A673 (cell line): ENCODE results near the gene PRKG1. TPM values are rescaled to one million over a fixed set of nuclear protein-coding genes. Genes with fewer than 3 reads are reported as not detected.

Experiments used
- BruUV-seq: library from RNA; stranded (reverse); fragments of 400-500 nt; replicated peaks from 2 replicates; lab custom pipeline; 2021; lab: Mats Ljungman, UMichigan
- CTCF ChIA-PET: fragments of 300-600 bp; sonication (Branson Sonifier 250); formaldehyde crosslinking; loops from one replicate; lab custom pipeline; 2022; ENCODE audit warnings: antibody characterized with exemption; lab: Charles Lee
- POLR2A ChIA-PET: fragments of 300-600 bp; sonication (Branson Sonifier 250); formaldehyde crosslinking; loops from one replicate; lab custom pipeline; 2022; ENCODE audit warnings: antibody characterized with exemption; ENCODE audit not compliant: low non-redundant PET; lab: Charles Lee
- DNase-seq: peaks from one replicate; pipeline ENCODE4 v3.0.0-alpha.2; 2015; ENCODE audit warnings: low spot score
- H3K27ac ChIP-seq: fragments of 200-600 bp; sonication (generic); 2 replicates; pipeline ENCODE4 v1.5.1; 2016; ENCODE audit warnings: mixed run types, low read depth, mild to moderate bottlenecking, mixed read lengths, antibody characterized with exemption, low read length; ENCODE audit not compliant: poor library complexity, severe bottlenecking
- H3K27me3 ChIP-seq: fragments of 200-600 bp; sonication (generic); replicated peaks from 2 replicates; pipeline ENCODE4 v1.6.1; 2017; ENCODE audit warnings: mixed run types, low read depth, mild to moderate bottlenecking, mixed read lengths, antibody characterized with exemption, low read length; ENCODE audit not compliant: insufficient read depth, poor library complexity
- H3K36me3 ChIP-seq: fragments of 200-600 bp; sonication (generic); 2 replicates; pipeline ENCODE4 v1.6.1; 2016; ENCODE audit warnings: mixed run types, mild to moderate bottlenecking, mixed read lengths, antibody characterized with exemption, low read length; ENCODE audit not compliant: insufficient read depth, poor library complexity, severe bottlenecking
- H3K4me1 ChIP-seq: fragments of 200-600 bp; sonication (generic); 2 replicates; pipeline ENCODE4 v1.6.1; 2017; ENCODE audit warnings: mixed run types, mild to moderate bottlenecking, mixed read lengths, antibody characterized with exemption, low read length; ENCODE audit not compliant: insufficient read depth, poor library complexity, severe bottlenecking
- H3K4me3 ChIP-seq: fragments of 200-600 bp; sonication (generic); 2 replicates; pipeline ENCODE4 v1.5.1; 2016; ENCODE audit warnings: low read depth, mixed run types, mild to moderate bottlenecking, mixed read lengths, low read length; ENCODE audit not compliant: poor library complexity, severe bottlenecking
- H3K9me3 ChIP-seq: fragments of 200-600 bp; sonication (generic); 2 replicates; pipeline ENCODE4 v1.6.1; 2016; ENCODE audit warnings: mixed run types, low read depth, mild to moderate bottlenecking, mixed read lengths, antibody characterized with exemption, low read length; ENCODE audit not compliant: poor library complexity, severe bottlenecking
- CTCF ChIP-seq: fragments of 300-800, 200-600 bp; sonication (generic); conservative IDR thresholded peaks from 2 replicates; pipeline ENCODE4 v1.5.1; 2017; ENCODE audit warnings: low read depth, mild to moderate bottlenecking, antibody characterized with exemption, low read length, moderate library complexity, mixed read lengths
- EZH2 ChIP-seq: fragments of 200-600 bp; sonication (generic); IDR thresholded peaks from 2 replicates; pipeline ENCODE4 v1.6.1; 2017; ENCODE audit warnings: borderline replicate concordance, low read depth, mild to moderate bottlenecking, mixed read lengths, antibody characterized with exemption, low read length; ENCODE audit not compliant: poor library complexity, severe bottlenecking
- intact Hi-C: fragments of 100-400 bp; cut with micrococcal nuclease; formaldehyde crosslinking; loops from one replicate; pipeline ENCODE4 v1.10.0; 2022; ENCODE audit not compliant: unreplicated experiment
- total RNA-seq: library from RNA; stranded (reverse); gene quantifications from 2 replicates; pipeline ENCODE4 v1.2.3, GENCODE V29; 2021

Gene PRKG1
- total RNA-seq, 1 experiment from 2014 or later = 0.58 TPM

- DNase-seq = no peak
- CTCF ChIA-PET = no interaction called here
These were observed 712.4 kb downstream of the PRKG1 start for GRCh38 chr10:51786684-51787035.

GRCh38 chr10:51788273-51788672, 714.0 kb downstream of the PRKG1 start:
- intact Hi-C loops = no loop called here
- H3K27ac ChIP-seq = no peak overlapping the region
- no peaks in the 10 kb centered on the region for H3K4me1 ChIP-seq
- peaks cover 3% of the 10 kb centered on the region for H3K9me3 ChIP-seq
- no TSS peak for BruUV-seq
- H3K36me3 ChIP-seq = no peaks in the 10 kb centered on the region
- TF ChIP-seq CTCF = no peak
- no peak for TF ChIP-seq EZH2
- no peak for DNase-seq
- no peak overlapping the region for H3K4me3 ChIP-seq
- POLR2A ChIA-PET = no interaction called here
- CTCF ChIA-PET = no interaction called here
- no peaks in the 10 kb centered on the region for H3K27me3 ChIP-seq

More at GRCh38 chr10:51786684-51787035, 712.4 kb downstream of the PRKG1 start:
- no peaks in the 10 kb centered on the region for H3K36me3 ChIP-seq
- POLR2A ChIA-PET = no interaction called here
- no TSS peak for BruUV-seq
- no peaks in the 10 kb centered on the region for H3K9me3 ChIP-seq
- intact Hi-C loops = no loop called here
- H3K27me3 ChIP-seq = no peaks in the 10 kb centered on the region
- no peaks in the 10 kb centered on the region for H3K4me1 ChIP-seq
- TF ChIP-seq EZH2 (no peak), CTCF (no peak)
- no peak overlapping the region for H3K27ac ChIP-seq
- no peak overlapping the region for H3K4me3 ChIP-seq

- TF ChIP-seq EZH2 (no peak), CTCF (no peak)
- POLR2A ChIA-PET = no interaction called here
- no peak overlapping the region for H3K27ac ChIP-seq
- DNase-seq = no peak
- CTCF ChIA-PET = no interaction called here
- H3K36me3 ChIP-seq = no peaks in the 10 kb centered on the region
- no peaks in the 10 kb centered on the region for H3K27me3 ChIP-seq
- H3K9me3 ChIP-seq = peaks cover 5% of the 10 kb centered on the region
- no peaks in the 10 kb centered on the region for H3K4me1 ChIP-seq
- no peak overlapping the region for H3K4me3 ChIP-seq
- intact Hi-C loops = no loop called here
- BruUV-seq = no TSS peak
These were observed 714.8 kb downstream of the PRKG1 start for GRCh38 chr10:51789118-51789517.
